Keratinocyte (primary cell): Measurements from ENCODE around the gene SIDT1. TPM values are rescaled to one million over a fixed set of nuclear protein-coding genes. Genes with fewer than 3 reads are reported as not detected.

Experiments
- DNase-seq: peaks from one replicate; pipeline ENCODE4 v3.0.0-alpha.2; 2011; ENCODE audit warnings: low read depth, missing footprints, low spot score
- FAIRE-seq: peaks from 2 replicates; lab custom pipeline; 2011; peaks lifted over from hg19 to GRCh38; lab: Jason Lieb, UNC
- H2AFZ ChIP-seq: 2 replicates; pipeline ENCODE4 v1.6.0; 2012; ENCODE audit warnings: low read length, control low read depth, inconsistent platforms; ENCODE audit not compliant: control insufficient read depth
- H3K27ac ChIP-seq: 2 replicates; pipeline ENCODE4 v1.5.1; 2011; ENCODE audit warnings: low read length; ENCODE audit not compliant: control insufficient read depth, insufficient read depth
- H3K27me3 ChIP-seq: 3 replicates; pipeline ENCODE4 v1.6.0; 2011; ENCODE audit warnings: low read length; ENCODE audit not compliant: control insufficient read depth, insufficient read depth; ENCODE audit errors: extremely low read depth
- H3K36me3 ChIP-seq, 2 experiments: 2 replicates in 1 of 2; 3 replicates in 1 of 2; pipeline ENCODE4 v1.5.1; 2011; ENCODE audit warnings: low read length in 2 of 2, mild to moderate bottlenecking in 1 of 2; ENCODE audit not compliant: control insufficient read depth in 2 of 2, insufficient read depth in 2 of 2; ENCODE audit errors: extremely low read depth in 1 of 2
- H3K4me1 ChIP-seq: 3 replicates; pipeline ENCODE4 v1.5.1; 2011; ENCODE audit warnings: low read length; ENCODE audit not compliant: control insufficient read depth, insufficient read depth; ENCODE audit errors: extremely low read depth
- H3K4me2 ChIP-seq: 3 replicates; pipeline ENCODE4 v1.6.0; 2011; ENCODE audit warnings: low read depth, low read length; ENCODE audit not compliant: control insufficient read depth, insufficient read depth; ENCODE audit errors: extremely low read depth
- H3K4me3 ChIP-seq, 3 experiments: fragments of 200-600 bp in 1 of 3; sonication (generic) in 1 of 3; 2 replicates in 2 of 3; 3 replicates in 1 of 3; pipeline ENCODE4 v1.5.1; 2011 to 2016; ENCODE audit warnings: low read length in 3 of 3, mild to moderate bottlenecking in 3 of 3, control low read depth in 2 of 3, inconsistent platforms in 1 of 3, low read depth in 1 of 3, mixed read lengths in 1 of 3, mixed run types in 1 of 3, moderate library complexity in 1 of 3; ENCODE audit not compliant: control insufficient read depth in 2 of 3, insufficient read depth in 2 of 3; ENCODE audit errors: extremely low read depth in 1 of 3
- H3K79me2 ChIP-seq: 2 replicates; pipeline ENCODE4 v1.6.0; 2012; ENCODE audit warnings: low read length; ENCODE audit not compliant: control insufficient read depth, insufficient read depth
- H3K9ac ChIP-seq: 3 replicates; pipeline ENCODE4 v1.6.0; 2011; ENCODE audit warnings: low read length; ENCODE audit not compliant: control insufficient read depth, insufficient read depth; ENCODE audit errors: extremely low read depth
- H3K9me1 ChIP-seq: 3 replicates; pipeline ENCODE4 v1.6.0; 2011; ENCODE audit warnings: low read length; ENCODE audit not compliant: control insufficient read depth, insufficient read depth; ENCODE audit errors: extremely low read depth
- H3K9me3 ChIP-seq: 2 replicates; pipeline ENCODE4 v1.5.1; 2012; ENCODE audit warnings: low read depth, low read length; ENCODE audit not compliant: control insufficient read depth
- H4K20me1 ChIP-seq: 3 replicates; pipeline ENCODE4 v1.6.0; 2011; ENCODE audit warnings: low read length; ENCODE audit not compliant: control insufficient read depth, insufficient read depth; ENCODE audit errors: extremely low read depth
- EZH2 ChIP-seq: IDR thresholded peaks from one replicate; pipeline ENCODE4 v1.6.1; 2012; ENCODE audit warnings: inconsistent platforms, mild to moderate bottlenecking, low read length, moderate library complexity
- dilution Hi-C: fragments of 300-500 bp; cut with MboI; formaldehyde crosslinking; loops from one replicate; pipeline ENCODE4 v1.7.0; 2020; ENCODE audit warnings: low sequenced_read_pairs; ENCODE audit not compliant: extremely low pct_ligation_motif_present
- polyA plus RNA-seq, 5 experiments: library from polyadenylated mRNA; depleted of rRNA in 3 of 5; stranded (reverse) in 3 of 5; stranded (forward) in 1 of 5; unstranded in 1 of 5; fragments of >200 nt; gene quantifications; 1 replicate in 1 of 5; 2 replicates in 3 of 5; 3 replicates in 1 of 5; pipeline versions ENCODE4 v1.2.1 to v1.2.3, GENCODE V29; 2011 to 2012; ENCODE audit warnings: missing spikeins in 2 of 5, low read depth in 1 of 5, low replicate concordance in 1 of 5
- TF ChIP-seq, protein P1 (sequence below), 3 experiments: IDR thresholded peaks in 1 of 3; conservative IDR thresholded peaks in 1 of 3; optimal IDR thresholded peaks in 1 of 3; 2 replicates in 2 of 3; 3 replicates in 1 of 3; pipeline versions ENCODE3 to v1.5.1; 2011; ENCODE audit warnings: low read length in 3 of 3, mild to moderate bottlenecking in 3 of 3, moderate library complexity in 2 of 3, control low read depth in 1 of 3, inconsistent platforms in 1 of 3; ENCODE audit not compliant: insufficient read depth in 2 of 3; ENCODE audit errors: extremely low read depth in 1 of 3

SIDT1 gene
- polyA plus RNA-seq, 1 donor (not counting 4 experiments of a cell fraction or from before 2014, with no cell fraction given): 0.12 TPM

GRCh38 chr3:113663761-113664160 lies 131.4 kb downstream of the SIDT1 start:
- Histone ChIP-seq H3K27me3 (no peaks in the 10 kb centered on the region), H3K27ac (no peak overlapping the region), H4K20me1 (no peaks in the 10 kb centered on the region), H3K9me3 (no peaks in the 10 kb centered on the region), H3K4me1 (no peaks in the 10 kb centered on the region), H3K4me3 (no peak overlapping the region), H3K36me3 (peaks cover 4 to 6% of the 10 kb centered on the region in 2 experiments), H3K9ac (no peak overlapping the region), H3K79me2 (no peaks in the 10 kb centered on the region), H3K9me1 (no peaks in the 10 kb centered on the region), H3K4me2 (no peak overlapping the region), H2AFZ (no peak overlapping the region)
- no peak for TF ChIP-seq EZH2
- TF ChIP-seq, protein P1, sequence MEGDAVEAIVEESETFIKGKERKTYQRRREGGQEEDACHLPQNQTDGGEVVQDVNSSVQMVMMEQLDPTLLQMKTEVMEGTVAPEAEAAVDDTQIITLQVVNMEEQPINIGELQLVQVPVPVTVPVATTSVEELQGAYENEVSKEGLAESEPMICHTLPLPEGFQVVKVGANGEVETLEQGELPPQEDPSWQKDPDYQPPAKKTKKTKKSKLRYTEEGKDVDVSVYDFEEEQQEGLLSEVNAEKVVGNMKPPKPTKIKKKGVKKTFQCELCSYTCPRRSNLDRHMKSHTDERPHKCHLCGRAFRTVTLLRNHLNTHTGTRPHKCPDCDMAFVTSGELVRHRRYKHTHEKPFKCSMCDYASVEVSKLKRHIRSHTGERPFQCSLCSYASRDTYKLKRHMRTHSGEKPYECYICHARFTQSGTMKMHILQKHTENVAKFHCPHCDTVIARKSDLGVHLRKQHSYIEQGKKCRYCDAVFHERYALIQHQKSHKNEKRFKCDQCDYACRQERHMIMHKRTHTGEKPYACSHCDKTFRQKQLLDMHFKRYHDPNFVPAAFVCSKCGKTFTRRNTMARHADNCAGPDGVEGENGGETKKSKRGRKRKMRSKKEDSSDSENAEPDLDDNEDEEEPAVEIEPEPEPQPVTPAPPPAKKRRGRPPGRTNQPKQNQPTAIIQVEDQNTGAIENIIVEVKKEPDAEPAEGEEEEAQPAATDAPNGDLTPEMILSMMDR (optimal IDR thresholded peaks at IDR 0.05 in 1 of 3, IDR thresholded peaks at IDR 0.05 in 1 of 3, conservative IDR thresholded peaks at IDR 0.05 in 1 of 3; ENCODE audit: extremely low read depth in 1 of 3, insufficient read depth in 2 of 3, low read length in 3 of 3): no peak
- FAIRE-seq: no peak
- dilution Hi-C loops: no loop called here
- no peak for DNase-seq

GRCh38 chr3:113664523-113665094 lies 132.3 kb downstream of the SIDT1 start:
- Histone ChIP-seq H3K36me3 (peaks cover 3 to 6% of the 10 kb centered on the region in 2 experiments), H3K79me2 (no peaks in the 10 kb centered on the region)
- FAIRE-seq: no peak

More at GRCh38 chr3:113664523-113665094, 132.3 kb downstream of the SIDT1 start:
- H3K27me3 ChIP-seq: no peaks in the 10 kb centered on the region
- no peaks in the 10 kb centered on the region for H3K9me3 ChIP-seq
- H3K9me1 ChIP-seq: no peaks in the 10 kb centered on the region
- no peak overlapping the region for H3K4me2 ChIP-seq
- DNase-seq: no peak
- H2AFZ ChIP-seq: no peak overlapping the region
- no peak overlapping the region for H3K27ac ChIP-seq
- no peak for TF ChIP-seq EZH2
- TF ChIP-seq, protein P1 (optimal IDR thresholded peaks at IDR 0.05 in 1 of 3, IDR thresholded peaks at IDR 0.05 in 1 of 3, conservative IDR thresholded peaks at IDR 0.05 in 1 of 3; ENCODE audit: extremely low read depth in 1 of 3, insufficient read depth in 2 of 3, low read length in 3 of 3): no peak
- H3K4me3 ChIP-seq: no peak overlapping the region
- no peak overlapping the region for H3K9ac ChIP-seq
- no peaks in the 10 kb centered on the region for H4K20me1 ChIP-seq
- H3K4me1 ChIP-seq: no peaks in the 10 kb centered on the region
- dilution Hi-C loops: no loop called here
